Dendritic cell treated with granulocyte-macrophage colony-stimulating factor and Interleukin-4, amounts not matched to agents 40 ng/mL and 50 ng/mL, for 4 days (primary cell): ENCODE data around the gene ADAMTSL1.
"Not testable (repeated sequence)": the region's sequence is repeated elsewhere in the genome, so short reads cannot be mapped to it uniquely, and the experiment has no call there.

Source experiments
- H3K27ac Mint-ChIP-seq: one replicate; pipeline ENCODE4 v1.8.0; 2022; ENCODE audit warnings: mild to moderate bottlenecking, mixed read lengths
- H3K27me3 Mint-ChIP-seq: one replicate; pipeline ENCODE4 v1.8.0; 2022; ENCODE audit warnings: mild to moderate bottlenecking, mixed read lengths
- H3K36me3 Mint-ChIP-seq: one replicate; pipeline ENCODE4 v1.8.0; 2022; ENCODE audit warnings: low read depth, mixed read lengths
- H3K4me1 Mint-ChIP-seq: one replicate; pipeline ENCODE4 v1.8.0; 2022; ENCODE audit warnings: low read depth, mixed read lengths
- H3K4me3 Mint-ChIP-seq: one replicate; pipeline ENCODE4 v1.8.0; 2022; ENCODE audit warnings: mild to moderate bottlenecking, moderate library complexity, mixed read lengths
- H3K9me3 Mint-ChIP-seq: one replicate; pipeline ENCODE4 v1.8.0; 2022; ENCODE audit warnings: mixed read lengths
- intact Hi-C: fragments of 100-400 bp; cut with micrococcal nuclease; formaldehyde crosslinking; loops from one replicate; pipeline ENCODE4 v1.15.0; 2022

The ADAMTSL1 gene

GRCh38 chr9:18851069-18851795 lies 377.3 kb downstream of the ADAMTSL1 start:
- no peaks in the 10 kb centered on the region for H3K36me3 Mint-ChIP-seq
- no peaks in the 10 kb centered on the region for H3K9me3 Mint-ChIP-seq
- no peaks in the 10 kb centered on the region for H3K27me3 Mint-ChIP-seq
- no peaks in the 10 kb centered on the region for H3K4me1 Mint-ChIP-seq
- intact Hi-C loops, result no loop called here
- H3K27ac Mint-ChIP-seq, result no peak overlapping the region
- H3K4me3 Mint-ChIP-seq, result no peak overlapping the region

DNA sequence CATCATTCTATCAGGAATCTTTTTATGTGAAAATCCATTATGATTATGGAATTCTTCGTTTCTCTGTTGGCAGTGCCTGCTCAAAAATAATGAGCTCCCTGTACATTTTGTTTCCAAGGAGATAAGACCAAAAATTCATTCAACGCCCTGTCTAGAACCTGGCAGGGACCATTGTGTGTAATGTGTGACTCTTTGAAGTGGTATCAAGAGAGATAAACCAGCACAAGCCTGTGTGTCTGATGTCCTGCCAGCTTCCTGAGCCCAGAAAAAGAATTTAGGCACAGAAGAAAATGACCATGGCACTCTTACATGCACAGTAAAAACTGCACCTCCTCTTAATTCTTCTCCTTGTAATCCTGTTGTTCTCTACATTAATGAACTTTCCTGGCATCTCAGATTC lies 381.7 kb downstream of the ADAMTSL1 start:
- intact Hi-C loops, result no loop called here
- H3K27ac Mint-ChIP-seq, result no peak overlapping the region
- H3K36me3 Mint-ChIP-seq, result no peaks in the 10 kb centered on the region
- no peaks in the 10 kb centered on the region for H3K4me1 Mint-ChIP-seq
- no peaks in the 10 kb centered on the region for H3K27me3 Mint-ChIP-seq
- no peaks in the 10 kb centered on the region for H3K9me3 Mint-ChIP-seq
- H3K4me3 Mint-ChIP-seq, result no peak overlapping the region

GRCh38 chr9:18857334-18857733 lies 383.4 kb downstream of the ADAMTSL1 start:
- H3K36me3 Mint-ChIP-seq, result no peaks in the 10 kb centered on the region
- no peak overlapping the region for H3K27ac Mint-ChIP-seq
- no peaks in the 10 kb centered on the region for H3K9me3 Mint-ChIP-seq
- no peaks in the 10 kb centered on the region for H3K27me3 Mint-ChIP-seq
- no peak overlapping the region for H3K4me3 Mint-ChIP-seq
- no peaks in the 10 kb centered on the region for H3K4me1 Mint-ChIP-seq
- intact Hi-C loops, result no loop called here

DNA sequence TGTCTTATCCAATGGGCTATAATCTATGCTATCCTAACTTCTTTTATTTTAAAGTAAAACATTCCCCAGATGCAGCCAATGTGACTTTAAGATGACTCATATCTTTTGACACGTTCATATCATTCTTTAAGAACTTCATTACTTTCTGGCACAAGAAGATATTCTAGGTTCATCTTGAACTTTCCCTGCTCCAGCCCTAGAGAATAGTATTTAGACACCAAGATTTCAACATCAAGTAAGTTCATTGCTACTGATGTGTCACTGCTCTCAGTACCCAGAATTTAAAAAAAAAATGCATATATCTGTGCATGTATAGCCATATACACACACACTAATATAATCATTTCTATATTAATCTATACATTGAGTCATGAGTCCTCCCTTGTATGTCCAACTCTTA lies 383.8 kb downstream of the ADAMTSL1 start:
- intact Hi-C loops, result no loop called here
- no peaks in the 10 kb centered on the region for H3K36me3 Mint-ChIP-seq
- no peaks in the 10 kb centered on the region for H3K9me3 Mint-ChIP-seq
- H3K4me3 Mint-ChIP-seq, result no peak overlapping the region
- H3K27ac Mint-ChIP-seq, result no peak overlapping the region
- H3K4me1 Mint-ChIP-seq, result no peaks in the 10 kb centered on the region
- H3K27me3 Mint-ChIP-seq, result no peaks in the 10 kb centered on the region

- H3K4me3 Mint-ChIP-seq, result no peak overlapping the region
- no peaks in the 10 kb centered on the region for H3K9me3 Mint-ChIP-seq
- no peaks in the 10 kb centered on the region for H3K36me3 Mint-ChIP-seq
- H3K27me3 Mint-ChIP-seq, result no peaks in the 10 kb centered on the region
- H3K27ac Mint-ChIP-seq, result no peak overlapping the region
- H3K4me1 Mint-ChIP-seq, result no peaks in the 10 kb centered on the region
- intact Hi-C loops, result no loop called here
Observed at GRCh38 chr9:18861609-18862544, 387.9 kb downstream of the ADAMTSL1 start.

DNA sequence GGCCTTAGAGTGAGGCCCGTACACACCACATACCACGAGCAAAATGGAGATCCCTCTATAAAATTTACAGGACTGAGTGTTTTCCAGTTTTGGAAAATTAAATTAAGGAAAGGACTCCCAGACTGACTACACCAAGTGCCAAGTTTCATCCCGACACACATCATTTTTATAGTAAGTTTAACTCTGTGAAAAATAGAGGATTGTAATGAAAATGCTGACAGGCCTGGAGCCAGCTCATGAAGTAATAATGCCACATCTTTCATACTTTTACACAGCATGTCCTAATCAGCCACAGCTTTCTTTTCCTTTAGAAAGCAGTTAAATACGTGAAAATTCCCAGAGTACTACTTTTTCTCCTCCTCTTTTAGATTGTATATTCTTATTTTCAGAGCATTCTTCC lies 389.8 kb downstream of the ADAMTSL1 start:
- no peaks in the 10 kb centered on the region for H3K36me3 Mint-ChIP-seq
- H3K27ac Mint-ChIP-seq, result no peak overlapping the region
- H3K9me3 Mint-ChIP-seq, result no peaks in the 10 kb centered on the region
- no peaks in the 10 kb centered on the region for H3K27me3 Mint-ChIP-seq
- intact Hi-C loops, result no loop called here
- no peak overlapping the region for H3K4me3 Mint-ChIP-seq
- no peaks in the 10 kb centered on the region for H3K4me1 Mint-ChIP-seq

- Mint-ChIP-seq H3K27me3 (no peaks in the 10 kb centered on the region), H3K9me3 (no peaks in the 10 kb centered on the region), H3K4me1 (no peaks in the 10 kb centered on the region), H3K27ac (no peak overlapping the region), H3K4me3 (no peak overlapping the region), H3K36me3 (no peaks in the 10 kb centered on the region)
- intact Hi-C loops, result no loop called here
Observed at GRCh38 chr9:18864516-18864915, 390.6 kb downstream of the ADAMTSL1 start.

- intact Hi-C loops, result no loop called here
- no peaks in the 10 kb centered on the region for H3K27me3 Mint-ChIP-seq
- no peaks in the 10 kb centered on the region for H3K36me3 Mint-ChIP-seq
- H3K9me3 Mint-ChIP-seq, result peaks cover 4% of the 10 kb centered on the region
- no peaks in the 10 kb centered on the region for H3K4me1 Mint-ChIP-seq
- no peak overlapping the region for H3K27ac Mint-ChIP-seq
- H3K4me3 Mint-ChIP-seq, result no peak overlapping the region
Observed at GRCh38 chr9:18865542-18865941, 391.6 kb downstream of the ADAMTSL1 start.

GRCh38 chr9:18866121-18866831 lies 392.3 kb downstream of the ADAMTSL1 start:
- Mint-ChIP-seq H3K4me3 (no peak overlapping the region), H3K4me1 (no peaks in the 10 kb centered on the region), H3K36me3 (no peaks in the 10 kb centered on the region), H3K27ac (no peak overlapping the region), H3K9me3 (peaks cover 11% of the 10 kb centered on the region), H3K27me3 (no peaks in the 10 kb centered on the region)
- intact Hi-C loops, result no loop called here

- no peaks in the 10 kb centered on the region for H3K36me3 Mint-ChIP-seq
- H3K4me3 Mint-ChIP-seq, result no peak overlapping the region
- H3K9me3 Mint-ChIP-seq, result peaks cover 15% of the 10 kb centered on the region
- H3K4me1 Mint-ChIP-seq, result no peaks in the 10 kb centered on the region
- H3K27me3 Mint-ChIP-seq, result no peaks in the 10 kb centered on the region
- intact Hi-C loops, result no loop called here
- no peak overlapping the region for H3K27ac Mint-ChIP-seq
Observed at GRCh38 chr9:18869725-18870124, 395.8 kb downstream of the ADAMTSL1 start.

- Mint-ChIP-seq H3K27ac (no peak overlapping the region), H3K4me3 (no peak overlapping the region), H3K27me3 (no peaks in the 10 kb centered on the region), H3K4me1 (no peaks in the 10 kb centered on the region), H3K36me3 (no peaks in the 10 kb centered on the region), H3K9me3 (peaks cover 15% of the 10 kb centered on the region)
- intact Hi-C loops, result no loop called here
Observed at GRCh38 chr9:18874069-18874468, 400.1 kb downstream of the ADAMTSL1 start.

GRCh38 chr9:18874990-18875389 lies 401.0 kb downstream of the ADAMTSL1 start:
- H3K27ac Mint-ChIP-seq, H3K27me3 Mint-ChIP-seq, H3K4me3 Mint-ChIP-seq, H3K4me1 Mint-ChIP-seq, H3K36me3 Mint-ChIP-seq, intact Hi-C loops: not testable (repeated sequence)
- peaks cover 15% of the 10 kb centered on the region for H3K9me3 Mint-ChIP-seq

DNA sequence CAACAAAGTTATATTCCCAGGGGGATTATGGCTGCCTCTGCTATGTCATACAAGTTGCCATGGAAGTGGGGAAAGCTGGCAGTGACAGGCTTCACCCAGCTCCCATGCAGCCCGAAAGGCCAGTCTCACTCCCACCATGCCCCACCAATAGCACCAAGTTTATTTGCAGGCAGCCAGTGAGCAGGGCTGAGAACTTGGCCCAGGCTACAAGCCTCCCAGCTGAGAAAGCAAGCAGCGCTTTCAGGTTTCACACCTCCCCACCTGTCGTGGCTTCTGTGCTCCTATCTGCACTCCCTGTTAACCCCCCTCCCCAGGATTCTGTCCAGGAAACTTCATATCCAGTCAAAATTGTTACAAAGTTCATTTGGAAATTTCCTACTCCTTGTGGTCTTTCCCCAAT lies 404.0 kb downstream of the ADAMTSL1 start:
- Mint-ChIP-seq H3K27me3 (no peaks in the 10 kb centered on the region), H3K9me3 (no peaks in the 10 kb centered on the region), H3K36me3 (no peaks in the 10 kb centered on the region), H3K27ac (no peak overlapping the region), H3K4me3 (no peak overlapping the region), H3K4me1 (no peaks in the 10 kb centered on the region)
- intact Hi-C loops, result no loop called here

DNA sequence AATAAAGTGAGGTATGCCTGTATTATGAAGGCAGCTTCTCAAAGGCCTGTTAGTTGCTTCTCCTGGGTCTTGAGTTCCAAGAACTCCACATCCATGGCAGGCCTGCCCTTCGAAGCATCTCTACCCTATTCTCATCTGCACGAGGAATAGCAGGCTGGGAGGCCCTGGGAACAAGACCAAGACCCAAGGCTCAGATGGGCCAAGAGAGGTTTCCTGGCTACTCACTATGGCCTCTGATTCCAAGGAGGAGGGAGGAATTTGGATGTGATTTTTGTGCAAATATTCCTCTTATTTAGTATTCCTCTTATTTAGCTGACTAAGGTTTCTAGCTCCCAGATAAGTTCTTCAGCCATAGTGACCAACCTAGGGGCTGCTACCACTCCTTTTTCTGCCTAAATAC lies 407.8 kb downstream of the ADAMTSL1 start:
- no peak overlapping the region for H3K27ac Mint-ChIP-seq
- peaks cover 1% of the 10 kb centered on the region for H3K27me3 Mint-ChIP-seq
- intact Hi-C loops, result no loop called here
- no peak overlapping the region for H3K4me3 Mint-ChIP-seq
- H3K4me1 Mint-ChIP-seq, result no peaks in the 10 kb centered on the region
- H3K36me3 Mint-ChIP-seq, result no peaks in the 10 kb centered on the region
- H3K9me3 Mint-ChIP-seq, result no peaks in the 10 kb centered on the region
